A549 (cell line): ENCODE measurements around the gene TTC3. TPM values are rescaled to one million over a fixed set of nuclear protein-coding genes. Genes with fewer than 3 reads are reported as not detected.

Experiments
- ATAC-seq, 2 experiments: fragments of 200-7000 bp in 1 of 2; fragments of >200 bp in 1 of 2; cut with Nextera tagmentation in 1 of 2; cut with Tn5 transposase in 1 of 2; 3 replicates each; pipeline versions ENCODE4 v1.8.0 to v1.9.1; 2018 to 2020; ENCODE audit warnings: mild to moderate bottlenecking in 1 of 2, moderate library complexity in 1 of 2
- CTCF ChIA-PET: fragments of 300-600 bp; sonication (Branson Sonifier 250); formaldehyde crosslinking; extraction: SDS; loops from one replicate; lab custom pipeline; 2021; ENCODE audit warnings: antibody characterized with exemption, inconsistent platforms; lab: Yijun Ruan, JAX
- POLR2A ChIA-PET: fragments of 350-600 bp; formaldehyde crosslinking; extraction: SDS; loops from one replicate; lab custom pipeline; 2021; ENCODE audit warnings: antibody characterized with exemption, inconsistent platforms; lab: Yijun Ruan, JAX
- DNase-seq, 2 experiments: peaks; one replicate each; pipeline versions ENCODE4 v3.0.0 to v3.0.0-alpha.2; 2011 to 2016; ENCODE audit warnings: low read depth in 1 of 2, low spot score in 1 of 2
- FAIRE-seq: peaks from 2 replicates; lab custom pipeline; 2011; peaks lifted over from hg19 to GRCh38; lab: Jason Lieb, UNC
- H3K27ac ChIP-seq, 2 experiments: fragments of >200 bp; sonication (Bioruptor Twin); formaldehyde crosslinking; 3 replicates each; pipeline ENCODE4 v1.5.1; 2016 to 2017
- H3K4me1 ChIP-seq: fragments of >200 bp; sonication (Bioruptor Twin); formaldehyde crosslinking; 3 replicates; pipeline ENCODE4 v1.6.1; 2016
- H3K4me2 ChIP-seq: fragments of >200 bp; sonication (Bioruptor Twin); formaldehyde crosslinking; 3 replicates; pipeline ENCODE4 v1.6.1; 2016
- H3K4me3 ChIP-seq: fragments of >200 bp; sonication (Bioruptor Twin); formaldehyde crosslinking; 3 replicates; pipeline ENCODE4 v1.5.1; 2016
- H3K9me3 ChIP-seq: fragments of >200 bp; sonication (Bioruptor Twin); formaldehyde crosslinking; 3 replicates; pipeline ENCODE4 v1.6.1; 2016
- BHLHE40 ChIP-seq: IDR thresholded peaks from 2 replicates; pipeline ENCODE4 v1.6.1; 2012; ENCODE audit warnings: low read depth, low read length, inconsistent platforms
- CEBPB ChIP-seq, 2 experiments: fragments of >200 bp in 1 of 2; sonication (Bioruptor Twin) in 1 of 2; formaldehyde crosslinking in 1 of 2; IDR thresholded peaks; 2 replicates each; pipeline ENCODE4 v1.6.1; 2012 to 2016
- E2F6 ChIP-seq: IDR thresholded peaks from 2 replicates; pipeline ENCODE4 v1.6.1; 2012; ENCODE audit warnings: low read depth, borderline replicate concordance
- GATA3 ChIP-seq: IDR thresholded peaks from 2 replicates; pipeline ENCODE4 v1.6.1; 2012; ENCODE audit warnings: borderline replicate concordance
- HES2 ChIP-seq: fragments of >200 bp; sonication (Bioruptor Twin); formaldehyde crosslinking; IDR thresholded peaks from 2 replicates; pipeline ENCODE4 v1.6.1; 2016
- HEYL ChIP-seq: fragments of 250-450 bp; sonication (Bioruptor Pico); IDR thresholded peaks from 2 replicates; pipeline ENCODE4 v1.8.0; 2021; ENCODE audit warnings: mild to moderate bottlenecking, moderate library complexity
- HOXA7 ChIP-seq: fragments of 250-450 bp; sonication (Bioruptor Pico); IDR thresholded peaks from 2 replicates; pipeline ENCODE4 v1.5.0; 2020; ENCODE audit warnings: mild to moderate bottlenecking, moderate library complexity
- JUN ChIP-seq, 2 experiments: fragments of >200 bp; sonication (Bioruptor Twin); formaldehyde crosslinking; IDR thresholded peaks; 2 replicates in 1 of 2; 3 replicates in 1 of 2; pipeline ENCODE4 v1.6.1; 2016 to 2017
- JUNB ChIP-seq: fragments of >200 bp; sonication (Bioruptor Twin); formaldehyde crosslinking; IDR thresholded peaks from 2 replicates; pipeline ENCODE4 v1.6.1; 2016
- MAX ChIP-seq: IDR thresholded peaks from 2 replicates; pipeline ENCODE4 v1.6.1; 2012
- NPAS2 ChIP-seq: fragments of 250-450 bp; sonication (Bioruptor Pico); IDR thresholded peaks from 2 replicates; pipeline ENCODE4 v1.8.0; 2022; ENCODE audit warnings: mild to moderate bottlenecking, moderate library complexity, borderline replicate concordance
- PHF8 ChIP-seq: fragments of 200-600 bp; sonication (generic); IDR thresholded peaks from 2 replicates; pipeline ENCODE4 v1.6.1; 2016; ENCODE audit warnings: low read depth, mild to moderate bottlenecking, antibody characterized with exemption, moderate library complexity, borderline replicate concordance
- POLR2A ChIP-seq: IDR thresholded peaks from 2 replicates; pipeline ENCODE4 v1.6.1; 2012; ENCODE audit warnings: mild to moderate bottlenecking, low read length
- SREBF2 ChIP-seq: fragments of 450-650 bp; IDR thresholded peaks from 2 replicates; pipeline ENCODE4 v1.6.1; 2014; ENCODE audit warnings: mild to moderate bottlenecking, moderate library complexity
- TFCP2L1 ChIP-seq: fragments of 250-450 bp; sonication (Bioruptor Pico); IDR thresholded peaks from 2 replicates; pipeline ENCODE4 v1.5.0; 2021; ENCODE audit warnings: mild to moderate bottlenecking
- WGBS: methylation state at CpG from one replicate; pipeline ENCODE4 v1.1.6; 2017; ENCODE audit errors: missing lambda C conversion rate; 5-methylcytosine and 5-hydroxymethylcytosine counted together
- polyA plus RNA-seq, 4 experiments: library from polyadenylated mRNA; depleted of rRNA in 3 of 4; stranded (reverse); fragments of >200 nt; fragmentation: RNase III in 1 of 4; extraction: RNeasy Plus Mini Kit Qiagen cat#74134 plus additional on column Dnase treatment in 1 of 4; gene quantifications; 2 replicates in 3 of 4; 3 replicates in 1 of 4; pipeline ENCODE4 v1.2.3, GENCODE V29; 2011 to 2017
- TF ChIP-seq, protein P1 (sequence below): fragments of 250-450 bp; sonication (Bioruptor Pico); IDR thresholded peaks from 2 replicates; pipeline ENCODE4 v1.5.0; 2020; ENCODE audit warnings: low read depth, mild to moderate bottlenecking, moderate library complexity
- TF ChIP-seq, protein P2 (sequence below): fragments of >200 bp; sonication (Bioruptor Twin); formaldehyde crosslinking; IDR thresholded peaks from 3 replicates; pipeline ENCODE4 v1.6.1; 2016
- TF ChIP-seq, protein P3 (sequence below): fragments of 250-450 bp; sonication (Bioruptor Pico); IDR thresholded peaks from 2 replicates; pipeline ENCODE4 v1.5.0; 2021; ENCODE audit warnings: mild to moderate bottlenecking, moderate library complexity, borderline replicate concordance
- TF ChIP-seq, protein P4 (sequence below): IDR thresholded peaks from 2 replicates; pipeline ENCODE4 v1.6.1; 2012
- TF ChIP-seq, protein P5 (sequence below): fragments of >200 bp; sonication (Bioruptor Twin); formaldehyde crosslinking; IDR thresholded peaks from 3 replicates; pipeline ENCODE4 v1.5.1; 2016

TTC3 gene
- polyA plus RNA-seq, 2 of the 4 experiments (the other 2 are of a cell fraction): 34.2 to 62.2 TPM

DNA sequence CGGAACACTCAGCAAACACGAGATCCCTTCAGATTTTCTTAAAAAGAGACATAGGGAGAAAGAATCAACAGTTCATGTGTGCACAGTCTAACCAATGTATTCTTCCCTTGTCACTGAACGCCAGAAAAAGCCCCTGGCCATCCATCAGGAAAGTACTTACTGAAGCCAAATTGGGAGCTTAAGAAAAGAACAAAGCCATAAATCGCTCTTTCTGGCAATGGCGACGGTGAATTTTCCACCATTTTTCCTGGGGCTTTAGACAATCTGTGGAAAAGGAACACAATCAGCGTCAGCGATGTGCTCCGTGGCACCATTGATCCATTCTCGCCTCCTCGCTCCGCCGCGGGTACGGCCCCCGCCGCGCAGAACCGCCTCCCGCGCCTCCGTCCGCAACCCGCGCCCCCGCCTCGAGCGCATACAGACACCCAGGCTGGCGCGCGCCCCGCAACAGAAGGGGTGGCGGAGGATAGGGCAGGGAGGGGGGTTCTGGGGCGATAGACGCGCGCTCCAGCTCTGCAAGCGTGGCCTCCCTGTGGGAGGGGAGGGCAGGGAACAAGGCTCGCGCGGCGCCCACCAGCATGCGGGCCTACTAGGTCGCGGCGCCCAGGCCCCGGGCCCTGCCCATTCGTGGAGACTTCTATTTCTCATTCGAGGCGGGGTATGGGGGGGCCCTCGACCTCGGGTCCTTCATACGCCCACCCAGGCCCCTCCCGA, 623 bp upstream of the TTC3 start:
- peak in 1 of 2 experiments; percentile 25 for DNase-seq
- ATAC-seq: peak; percentile 74 to 86
- Histone ChIP-seq H3K4me1 (peaks cover 8% of the 10 kb centered on the region; the same call in 2 of the 3 replicates), H3K27ac (peak overlapping the region; percentile 95 to 99), H3K9me3 (no peaks in the 10 kb centered on the region), H3K4me3 (peak overlapping the region; percentile 79), H3K4me2 (peak overlapping the region; percentile 99)
- 2% methylated on average over 17 of the region's 54 CpGs for WGBS
- TF ChIP-seq JUNB (no peak), E2F6 (0 out of 2 replicates have a peak, but pooled peaks have one; percentile 3), MAX (peak; percentile 70), SREBF2 (no peak), BHLHE40 (no peak), POLR2A (peak; percentile 64), JUN (IDR thresholded peaks at IDR 0.05) (peak; percentile 51 to 91; a peak in 3 of 5 replicates), CEBPB (IDR thresholded peaks at IDR 0.05) (no peak), HEYL (CRISPR knock-in tag) (no peak), PHF8 (peak; percentile 76; the same call in 1 of the 2 replicates), HES2 (no peak), HOXA7 (CRISPR knock-in tag) (no peak), NPAS2 (CRISPR knock-in tag) (no peak), TFCP2L1 (CRISPR knock-in tag) (0 out of 2 replicates have a peak, but pooled peaks have one; percentile 18), GATA3 (0 out of 2 replicates have a peak, but pooled peaks have one; percentile 30)
- TF ChIP-seq, protein P1, sequence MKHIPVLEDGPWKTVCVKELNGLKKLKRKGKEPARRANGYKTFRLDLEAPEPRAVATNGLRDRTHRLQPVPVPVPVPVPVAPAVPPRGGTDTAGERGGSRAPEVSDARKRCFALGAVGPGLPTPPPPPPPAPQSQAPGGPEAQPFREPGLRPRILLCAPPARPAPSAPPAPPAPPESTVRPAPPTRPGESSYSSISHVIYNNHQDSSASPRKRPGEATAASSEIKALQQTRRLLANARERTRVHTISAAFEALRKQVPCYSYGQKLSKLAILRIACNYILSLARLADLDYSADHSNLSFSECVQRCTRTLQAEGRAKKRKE (CRISPR knock-in tag): no peak
- TF ChIP-seq, protein P2, sequence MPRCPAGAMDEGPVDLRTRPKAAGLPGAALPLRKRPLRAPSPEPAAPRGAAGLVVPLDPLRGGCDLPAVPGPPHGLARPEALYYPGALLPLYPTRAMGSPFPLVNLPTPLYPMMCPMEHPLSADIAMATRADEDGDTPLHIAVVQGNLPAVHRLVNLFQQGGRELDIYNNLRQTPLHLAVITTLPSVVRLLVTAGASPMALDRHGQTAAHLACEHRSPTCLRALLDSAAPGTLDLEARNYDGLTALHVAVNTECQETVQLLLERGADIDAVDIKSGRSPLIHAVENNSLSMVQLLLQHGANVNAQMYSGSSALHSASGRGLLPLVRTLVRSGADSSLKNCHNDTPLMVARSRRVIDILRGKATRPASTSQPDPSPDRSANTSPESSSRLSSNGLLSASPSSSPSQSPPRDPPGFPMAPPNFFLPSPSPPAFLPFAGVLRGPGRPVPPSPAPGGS: peak; percentile 46; the same call in 2 of the 3 replicates
- TF ChIP-seq, protein P3, sequence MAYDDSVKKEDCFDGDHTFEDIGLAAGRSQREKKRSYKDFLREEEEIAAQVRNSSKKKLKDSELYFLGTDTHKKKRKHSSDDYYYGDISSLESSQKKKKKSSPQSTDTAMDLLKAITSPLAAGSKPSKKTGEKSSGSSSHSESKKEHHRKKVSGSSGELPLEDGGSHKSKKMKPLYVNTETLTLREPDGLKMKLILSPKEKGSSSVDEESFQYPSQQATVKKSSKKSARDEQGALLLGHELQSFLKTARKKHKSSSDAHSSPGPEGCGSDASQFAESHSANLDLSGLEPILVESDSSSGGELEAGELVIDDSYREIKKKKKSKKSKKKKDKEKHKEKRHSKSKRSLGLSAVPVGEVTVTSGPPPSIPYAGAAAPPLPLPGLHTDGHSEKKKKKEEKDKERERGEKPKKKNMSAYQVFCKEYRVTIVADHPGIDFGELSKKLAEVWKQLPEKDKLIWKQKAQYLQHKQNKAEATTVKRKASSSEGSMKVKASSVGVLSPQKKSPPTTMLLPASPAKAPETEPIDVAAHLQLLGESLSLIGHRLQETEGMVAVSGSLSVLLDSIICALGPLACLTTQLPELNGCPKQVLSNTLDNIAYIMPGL (CRISPR knock-in tag): no peak
- TF ChIP-seq, protein P4, sequence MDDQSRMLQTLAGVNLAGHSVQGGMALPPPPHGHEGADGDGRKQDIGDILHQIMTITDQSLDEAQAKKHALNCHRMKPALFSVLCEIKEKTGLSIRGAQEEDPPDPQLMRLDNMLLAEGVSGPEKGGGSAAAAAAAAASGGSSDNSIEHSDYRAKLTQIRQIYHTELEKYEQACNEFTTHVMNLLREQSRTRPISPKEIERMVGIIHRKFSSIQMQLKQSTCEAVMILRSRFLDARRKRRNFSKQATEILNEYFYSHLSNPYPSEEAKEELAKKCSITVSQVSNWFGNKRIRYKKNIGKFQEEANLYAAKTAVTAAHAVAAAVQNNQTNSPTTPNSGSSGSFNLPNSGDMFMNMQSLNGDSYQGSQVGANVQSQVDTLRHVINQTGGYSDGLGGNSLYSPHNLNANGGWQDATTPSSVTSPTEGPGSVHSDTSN: no peak
- TF ChIP-seq, protein P5, sequence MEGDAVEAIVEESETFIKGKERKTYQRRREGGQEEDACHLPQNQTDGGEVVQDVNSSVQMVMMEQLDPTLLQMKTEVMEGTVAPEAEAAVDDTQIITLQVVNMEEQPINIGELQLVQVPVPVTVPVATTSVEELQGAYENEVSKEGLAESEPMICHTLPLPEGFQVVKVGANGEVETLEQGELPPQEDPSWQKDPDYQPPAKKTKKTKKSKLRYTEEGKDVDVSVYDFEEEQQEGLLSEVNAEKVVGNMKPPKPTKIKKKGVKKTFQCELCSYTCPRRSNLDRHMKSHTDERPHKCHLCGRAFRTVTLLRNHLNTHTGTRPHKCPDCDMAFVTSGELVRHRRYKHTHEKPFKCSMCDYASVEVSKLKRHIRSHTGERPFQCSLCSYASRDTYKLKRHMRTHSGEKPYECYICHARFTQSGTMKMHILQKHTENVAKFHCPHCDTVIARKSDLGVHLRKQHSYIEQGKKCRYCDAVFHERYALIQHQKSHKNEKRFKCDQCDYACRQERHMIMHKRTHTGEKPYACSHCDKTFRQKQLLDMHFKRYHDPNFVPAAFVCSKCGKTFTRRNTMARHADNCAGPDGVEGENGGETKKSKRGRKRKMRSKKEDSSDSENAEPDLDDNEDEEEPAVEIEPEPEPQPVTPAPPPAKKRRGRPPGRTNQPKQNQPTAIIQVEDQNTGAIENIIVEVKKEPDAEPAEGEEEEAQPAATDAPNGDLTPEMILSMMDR: no peak
- ChIA-PET POLR2A (interaction anchor here (1.0 to 1.4 kb wide), 3 partner anchors 12 to 83 kb away, joined by 3 to 5 read pairs (median 4); no protein-coding TSS in a partner anchor), CTCF (interaction anchor here (1.1 kb wide), 1 partner anchor 96 kb away, joined by 4 read pairs; no protein-coding TSS in a partner anchor)
- FAIRE-seq: no peak
